ENCODE results near the gene LEP. TPM values are rescaled to one million over a fixed set of nuclear protein-coding genes. Genes with fewer than 3 reads are reported as not detected.

Gene LEP
- total RNA-seq, 2 experiments from 2014 or later, result not detected

- H3K27ac ChIP-seq (ENCODE audit: low read depth, low read length, poor library complexity, severe bottlenecking), result no peak overlapping the region
- CTCF ChIA-PET (ENCODE audit: unreplicated experiment), result no interaction called here
- no peak for DNase-seq (ENCODE audit: low spot score)
- no peaks in the 10 kb centered on the region for H3K79me2 ChIP-seq (ENCODE audit: insufficient read depth, low read depth, low read length)
- no TSS peak for BruUV-seq (replicated peaks)
- H3K4me3 ChIP-seq (ENCODE audit: low read depth, low read length, poor library complexity, severe bottlenecking), result no peak overlapping the region
- H3K36me3 ChIP-seq (ENCODE audit: insufficient read depth, low read length), result no peaks in the 10 kb centered on the region
- H3K9me2 ChIP-seq (ENCODE audit: insufficient read depth, low read length), result no peaks in the 10 kb centered on the region
- no peak overlapping the region for H2AFZ ChIP-seq (ENCODE audit: low read length)
- POLR2A ChIA-PET, result no interaction called here
- no peaks in the 10 kb centered on the region for H3K9me3 ChIP-seq (ENCODE audit: low read length)
- intact Hi-C loops (cut with micrococcal nuclease; ENCODE audit: unreplicated experiment), result no loop called here
- H3K4me1 ChIP-seq (ENCODE audit: insufficient read depth, low read length, poor library complexity, severe bottlenecking), result no peaks in the 10 kb centered on the region
- no peak overlapping the region for H3K4me2 ChIP-seq (ENCODE audit: low read length)
- TF ChIP-seq EZH2phosphoT487 (IDR thresholded peaks at IDR 0.05; ENCODE audit: borderline replicate concordance, low read depth, low read length) (no peak), CTCF (conservative IDR thresholded peaks at IDR 0.05; ENCODE audit: low read length) (no peak)
- no peaks in the 10 kb centered on the region for H4K20me1 ChIP-seq (ENCODE audit: insufficient read depth, low read length)
These were observed 10.1 kb upstream of the LEP start for GRCh38 chr7:128231021-128231420.

GRCh38 chr7:128231677-128232076, 9.4 kb upstream of the LEP start:
- ChIA-PET CTCF (ENCODE audit: unreplicated experiment) (no interaction called here), POLR2A (no interaction called here)
- no peak overlapping the region for H3K27ac ChIP-seq (ENCODE audit: low read depth, low read length, poor library complexity, severe bottlenecking)

GRCh38 chr7:128233471-128233870, 7.6 kb upstream of the LEP start:
- peaks cover 8% of the 10 kb centered on the region for H3K4me1 ChIP-seq (ENCODE audit: insufficient read depth, low read length, poor library complexity, severe bottlenecking)
- intact Hi-C loops (cut with micrococcal nuclease; ENCODE audit: unreplicated experiment), result no loop called here
- H3K9me2 ChIP-seq (ENCODE audit: insufficient read depth, low read length), result no peaks in the 10 kb centered on the region
- H3K27ac ChIP-seq (ENCODE audit: low read depth, low read length, poor library complexity, severe bottlenecking), result no peak overlapping the region
- H2AFZ ChIP-seq (ENCODE audit: low read length), result no peak overlapping the region
- POLR2A ChIA-PET, result interaction anchor here (0.6 kb wide), 1 partner anchor 578 kb away, joined by 3 read pairs; no protein-coding TSS in a partner anchor
- no peaks in the 10 kb centered on the region for H3K36me3 ChIP-seq (ENCODE audit: insufficient read depth, low read length)
- H4K20me1 ChIP-seq (ENCODE audit: insufficient read depth, low read length), result no peaks in the 10 kb centered on the region
- no peak for DNase-seq (ENCODE audit: low spot score)
- CTCF ChIA-PET (ENCODE audit: unreplicated experiment), result no interaction called here
- no peak overlapping the region for H3K4me3 ChIP-seq (ENCODE audit: low read depth, low read length, poor library complexity, severe bottlenecking)
- no peak for TF ChIP-seq CTCF (conservative IDR thresholded peaks at IDR 0.05; ENCODE audit: low read length)
- no peak for TF ChIP-seq EZH2phosphoT487 (IDR thresholded peaks at IDR 0.05; ENCODE audit: borderline replicate concordance, low read depth, low read length)
- H3K4me2 ChIP-seq (ENCODE audit: low read length), result no peak overlapping the region
- H3K79me2 ChIP-seq (ENCODE audit: insufficient read depth, low read depth, low read length), result no peaks in the 10 kb centered on the region
- no TSS peak for BruUV-seq (replicated peaks)
- peaks cover 11% of the 10 kb centered on the region for H3K9me3 ChIP-seq (ENCODE audit: low read length)

More at GRCh38 chr7:128231677-128232076, 9.4 kb upstream of the LEP start:
- no peak overlapping the region for H2AFZ ChIP-seq (ENCODE audit: low read length)
- no peak overlapping the region for H3K4me3 ChIP-seq (ENCODE audit: low read depth, low read length, poor library complexity, severe bottlenecking)
- peaks cover under 1% of the 10 kb centered on the region for H3K4me1 ChIP-seq (ENCODE audit: insufficient read depth, low read length, poor library complexity, severe bottlenecking)
- intact Hi-C loops (cut with micrococcal nuclease; ENCODE audit: unreplicated experiment), result no loop called here
- H3K9me2 ChIP-seq (ENCODE audit: insufficient read depth, low read length), result no peaks in the 10 kb centered on the region
- no peaks in the 10 kb centered on the region for H3K36me3 ChIP-seq (ENCODE audit: insufficient read depth, low read length)
- no peaks in the 10 kb centered on the region for H3K9me3 ChIP-seq (ENCODE audit: low read length)
- TF ChIP-seq CTCF (conservative IDR thresholded peaks at IDR 0.05; ENCODE audit: low read length) (no peak), EZH2phosphoT487 (IDR thresholded peaks at IDR 0.05; ENCODE audit: borderline replicate concordance, low read depth, low read length) (no peak)
- no TSS peak for BruUV-seq (replicated peaks)
- DNase-seq (ENCODE audit: low spot score), result no peak
- H4K20me1 ChIP-seq (ENCODE audit: insufficient read depth, low read length), result no peaks in the 10 kb centered on the region
- no peak overlapping the region for H3K4me2 ChIP-seq (ENCODE audit: low read length)
- no peaks in the 10 kb centered on the region for H3K79me2 ChIP-seq (ENCODE audit: insufficient read depth, low read depth, low read length)

Data from OCI-LY7 (cell line).